Stimulated activated CD4-positive, alpha-beta T cell treated with anti-CD3 and anti-CD28 coated beads, TNF-alpha, amount 100 ng/mL, for 24 hours (primary cell): ENCODE results near the gene SUMO4.
"Not testable (repeated sequence)": the region's sequence is repeated elsewhere in the genome, so short reads cannot be mapped to it uniquely, and the experiment has no call there.

Experiments
- DNase-seq, 3 experiments: peaks; one replicate each; pipeline ENCODE4 v3.0.0-alpha.2; 2020; ENCODE audit warnings: low read depth in 3 of 3

SUMO4 gene

GRCh38 chr6:149431905-149432775 is 32.1 kb downstream of the SUMO4 start:
- peak; percentile 83 to 92 (median 92) for DNase-seq

DNA sequence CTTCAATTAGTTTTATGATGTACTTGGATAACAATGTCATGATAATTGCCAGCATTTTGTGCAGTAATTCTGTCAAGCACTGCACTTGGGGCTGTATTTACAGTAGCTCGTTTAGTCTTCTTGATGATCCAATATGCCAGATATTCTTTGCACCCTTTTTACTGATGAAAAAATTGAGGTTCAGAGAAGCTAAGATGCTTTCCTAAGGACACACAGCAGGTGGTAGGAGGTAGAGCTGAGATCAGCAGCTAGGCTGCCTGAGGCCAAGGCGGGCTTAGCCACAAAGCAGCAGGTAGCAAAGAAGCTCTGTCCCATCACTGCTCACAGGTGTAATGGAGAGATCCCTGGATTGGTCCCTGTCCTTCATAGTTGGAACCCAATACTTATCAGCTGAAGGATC is 33.3 kb downstream of the SUMO4 start:
- DNase-seq: no peak

GRCh38 chr6:149433881-149434280 is 33.8 kb downstream of the SUMO4 start:
- DNase-seq: no peak

- no peak for DNase-seq
Measured at GRCh38 chr6:149435919-149436586, 36.0 kb downstream of the SUMO4 start.

GRCh38 chr6:149436647-149437046 is 36.6 kb downstream of the SUMO4 start:
- DNase-seq: no peak

DNA sequence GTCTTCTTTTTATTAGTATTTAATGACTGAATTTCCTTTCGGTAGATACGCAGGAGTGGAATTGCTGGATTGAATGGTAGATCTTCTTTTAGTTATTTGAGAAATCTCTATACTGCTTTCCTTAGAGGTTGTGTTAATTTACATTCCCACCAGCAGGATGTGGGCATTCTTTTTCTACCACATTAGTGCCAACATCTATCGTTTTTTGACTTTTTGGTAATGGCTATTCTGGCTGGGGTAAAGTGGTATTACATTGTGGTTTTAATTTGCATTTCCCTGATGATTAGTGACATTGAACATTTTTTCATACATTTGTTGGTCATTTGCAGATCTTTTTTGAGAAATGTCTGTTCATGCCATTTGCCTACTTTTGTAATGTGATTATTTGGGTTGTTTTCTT is 37.1 kb downstream of the SUMO4 start:
- no peak for DNase-seq

DNA sequence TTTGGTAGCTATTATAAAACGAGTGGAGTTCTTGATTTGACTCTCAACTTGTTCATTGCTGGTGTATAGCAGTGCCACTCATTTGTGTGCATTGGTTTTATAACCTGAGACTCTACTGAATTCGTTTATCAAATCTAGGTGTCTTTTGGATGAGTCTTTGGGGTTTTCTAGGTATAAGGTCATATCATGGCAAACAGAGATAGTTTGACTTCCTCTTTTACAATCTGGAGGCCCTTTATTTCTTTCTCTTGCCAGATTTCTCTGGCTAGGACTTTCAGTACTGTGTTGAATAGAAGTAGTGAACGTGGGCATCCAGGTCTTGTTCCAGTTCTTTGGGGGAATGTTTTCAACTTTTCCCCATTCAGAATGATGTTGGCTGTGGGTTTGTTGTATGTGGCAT is 38.8 kb downstream of the SUMO4 start:
- DNase-seq: no peak

- no peak for DNase-seq
Measured at GRCh38 chr6:149439626-149440025, 39.6 kb downstream of the SUMO4 start.

DNA sequence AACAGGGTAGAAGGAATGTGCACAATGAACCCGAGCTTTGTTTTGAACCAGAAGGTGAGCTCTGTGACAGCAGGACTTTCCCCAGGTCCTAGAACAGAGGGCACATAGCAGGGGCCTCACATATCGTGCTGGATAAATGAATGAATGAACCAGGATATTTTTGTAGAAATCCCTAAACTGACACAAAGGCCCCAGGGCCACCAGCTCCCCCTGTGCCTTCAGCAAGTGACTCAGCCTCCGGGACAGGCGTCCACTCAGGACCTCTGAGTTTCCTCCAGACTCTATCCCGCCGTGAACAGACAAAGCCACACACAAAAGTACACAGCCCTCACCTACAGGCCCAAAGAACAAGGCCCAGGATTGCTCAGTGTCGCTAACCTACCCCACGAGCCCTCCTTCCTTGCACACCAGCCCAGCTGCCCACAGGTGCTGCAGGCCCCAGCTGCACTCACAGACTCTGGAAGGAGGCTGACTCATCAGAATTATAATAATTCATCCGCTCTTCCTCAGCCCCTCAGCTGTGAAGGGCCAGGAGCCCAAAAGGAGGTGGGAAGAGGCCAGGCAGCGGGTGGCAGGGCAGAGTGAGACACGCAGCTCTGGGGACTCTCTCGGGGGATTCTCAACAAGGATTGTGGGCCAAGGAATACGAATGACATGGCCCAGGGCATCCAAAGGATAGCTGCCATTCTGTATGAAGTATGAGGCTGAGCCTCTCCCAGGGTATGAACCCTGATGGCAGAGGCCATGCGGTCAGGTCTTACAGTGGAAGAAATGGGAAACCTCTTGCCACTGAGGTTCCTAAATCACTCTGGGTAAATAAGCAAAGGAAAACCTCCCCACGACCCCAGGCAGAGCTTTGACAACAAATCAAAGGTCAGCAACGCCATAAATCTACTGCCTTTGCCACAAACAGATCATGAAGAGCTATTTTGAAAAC is 40.9 kb downstream of the SUMO4 start:
- no peak for DNase-seq

DNA sequence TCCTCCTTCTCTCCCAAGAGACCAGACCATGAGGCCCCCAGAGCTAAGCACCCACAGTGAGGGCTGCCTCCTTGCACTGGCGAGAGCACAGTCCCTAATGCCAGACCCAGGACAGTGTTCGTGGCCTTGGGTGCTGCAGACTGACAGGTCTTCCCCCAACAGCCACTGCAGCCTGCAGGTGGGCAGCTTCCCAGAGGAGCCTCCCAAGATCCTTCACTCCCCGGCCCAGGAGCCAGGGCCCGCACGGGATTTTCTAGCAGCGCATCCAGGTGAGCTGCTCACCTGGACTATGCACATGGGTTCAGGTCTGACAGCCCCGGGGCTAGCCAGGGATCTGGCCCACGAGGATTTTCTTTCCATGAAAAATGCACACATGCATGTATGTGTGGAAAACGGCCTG is 41.7 kb downstream of the SUMO4 start:
- no peak for DNase-seq

- DNase-seq: no peak
Measured at GRCh38 chr6:149443411-149444181, 43.5 kb downstream of the SUMO4 start.

DNA sequence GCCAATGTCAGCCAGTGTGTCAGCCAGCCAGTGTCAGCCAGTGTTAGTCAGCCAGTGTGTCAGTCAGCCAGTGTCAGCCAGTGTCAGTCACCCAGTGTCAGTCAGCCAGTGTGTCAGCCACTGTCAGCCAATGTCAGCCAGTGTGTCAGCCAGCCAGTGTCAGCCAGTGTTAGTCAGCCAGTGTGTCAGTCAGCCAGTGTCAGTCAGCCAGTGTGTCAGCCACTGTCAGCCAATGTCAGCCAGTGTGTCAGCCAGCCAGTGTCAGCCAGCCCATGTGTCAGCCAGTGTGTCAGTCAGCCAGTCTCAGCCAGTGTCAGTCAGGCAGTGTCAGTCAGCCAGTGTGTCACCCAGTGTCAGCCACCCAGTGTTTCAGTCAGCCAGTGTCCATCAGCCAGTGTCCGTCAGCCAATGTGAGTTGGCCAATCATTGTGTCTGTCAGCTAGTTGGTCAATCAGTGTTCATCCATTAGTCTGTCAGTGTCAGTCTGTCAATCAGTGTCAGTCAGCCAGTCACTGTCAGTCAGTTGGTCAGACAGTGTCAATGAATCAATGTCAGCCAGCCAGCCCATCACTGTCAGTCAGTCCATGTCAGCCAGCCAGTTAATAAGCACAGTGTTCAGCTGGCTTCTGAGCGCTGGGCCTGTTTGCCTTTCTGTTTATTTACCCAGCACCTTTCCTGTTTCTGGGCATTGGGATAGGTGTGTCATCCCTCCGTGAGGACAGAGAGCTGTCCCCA is 44.5 kb downstream of the SUMO4 start:
- not testable (repeated sequence) for DNase-seq

GRCh38 chr6:149445095-149445466 is 45.0 kb downstream of the SUMO4 start:
- no peak for DNase-seq

- DNase-seq: no peak
Measured at GRCh38 chr6:149445573-149445972, 45.5 kb downstream of the SUMO4 start.

GRCh38 chr6:149446791-149447376 is 46.8 kb downstream of the SUMO4 start:
- DNase-seq: no peak

DNA sequence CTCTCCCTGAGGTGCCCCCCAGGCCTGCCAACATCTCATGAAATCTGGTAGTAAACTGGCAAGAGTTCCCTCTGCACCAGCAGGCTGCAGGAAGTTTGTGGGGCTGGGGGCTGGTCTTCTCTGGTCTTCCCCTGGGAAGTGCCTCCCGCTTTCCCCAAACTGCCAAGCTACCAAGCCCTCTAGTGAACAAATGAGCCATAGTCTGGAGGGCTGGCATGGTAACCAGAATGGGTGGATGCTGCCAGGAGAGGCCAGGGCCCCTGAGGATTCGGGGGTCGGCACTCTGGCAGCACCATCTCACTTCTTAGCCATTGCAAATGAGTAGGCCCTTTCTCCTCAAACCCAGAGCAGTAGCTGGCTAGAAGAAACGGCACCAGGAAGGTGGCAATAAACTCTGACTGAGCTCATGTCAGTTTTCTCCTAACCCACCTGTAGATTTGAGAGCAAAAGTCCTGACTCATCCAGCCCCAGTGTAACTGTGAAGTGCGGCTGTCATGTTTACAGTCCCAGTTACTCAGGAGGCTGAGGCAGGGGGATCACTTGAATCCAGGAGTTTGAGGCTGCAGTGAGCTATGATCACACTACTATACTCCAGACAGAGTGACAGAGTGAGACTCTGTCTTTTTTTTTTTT is 48.9 kb downstream of the SUMO4 start:
- no peak for DNase-seq

DNA sequence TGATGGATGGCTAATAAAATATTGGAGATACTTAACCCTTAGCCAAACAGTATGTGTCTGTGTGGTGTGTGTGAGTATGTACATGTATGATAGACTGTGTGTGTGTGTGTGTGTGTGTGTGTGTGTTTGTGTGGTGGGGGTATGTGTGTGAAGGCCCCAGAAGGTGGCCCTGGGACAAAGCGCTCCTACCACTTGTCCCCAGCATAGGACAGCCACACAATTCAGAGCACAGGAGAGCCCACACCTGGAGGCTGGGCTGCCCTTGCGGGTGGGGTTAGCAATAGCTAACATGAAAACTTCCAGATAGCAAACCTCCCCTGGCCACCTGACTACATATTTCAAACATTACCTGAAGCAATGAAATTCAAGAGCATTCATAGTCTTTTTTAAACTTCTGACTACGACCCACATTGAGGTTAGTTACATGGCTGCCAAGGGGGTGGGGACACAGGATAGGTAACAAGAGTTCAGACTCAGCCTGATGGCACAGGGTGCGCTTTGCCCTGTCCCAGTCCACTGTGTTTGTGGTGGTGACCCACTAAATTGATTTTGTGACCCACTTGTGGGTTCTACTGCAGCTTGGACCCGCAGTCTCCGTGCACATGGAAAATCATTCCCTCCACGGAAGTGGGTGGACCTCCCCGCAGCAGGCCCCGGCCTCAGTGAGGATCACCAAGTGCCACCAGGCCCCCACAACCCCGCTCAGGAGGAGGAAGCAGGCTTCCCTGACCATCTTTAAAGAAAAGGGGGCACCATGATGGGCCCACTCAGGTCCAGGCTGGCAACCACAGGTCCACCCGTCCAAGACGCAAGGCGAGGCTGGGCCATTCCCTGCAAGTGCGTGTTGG is 50.0 kb downstream of the SUMO4 start:
- no peak for DNase-seq
